ENCODE results near the gene GJD3. TPM values are rescaled to one million over a fixed set of nuclear protein-coding genes. Genes with fewer than 3 reads are reported as not detected.

Gene GJD3
- total and polyA plus RNA-seq, 2 experiments from 2014 or later = 1.4 TPM; not detected in 1

DNA sequence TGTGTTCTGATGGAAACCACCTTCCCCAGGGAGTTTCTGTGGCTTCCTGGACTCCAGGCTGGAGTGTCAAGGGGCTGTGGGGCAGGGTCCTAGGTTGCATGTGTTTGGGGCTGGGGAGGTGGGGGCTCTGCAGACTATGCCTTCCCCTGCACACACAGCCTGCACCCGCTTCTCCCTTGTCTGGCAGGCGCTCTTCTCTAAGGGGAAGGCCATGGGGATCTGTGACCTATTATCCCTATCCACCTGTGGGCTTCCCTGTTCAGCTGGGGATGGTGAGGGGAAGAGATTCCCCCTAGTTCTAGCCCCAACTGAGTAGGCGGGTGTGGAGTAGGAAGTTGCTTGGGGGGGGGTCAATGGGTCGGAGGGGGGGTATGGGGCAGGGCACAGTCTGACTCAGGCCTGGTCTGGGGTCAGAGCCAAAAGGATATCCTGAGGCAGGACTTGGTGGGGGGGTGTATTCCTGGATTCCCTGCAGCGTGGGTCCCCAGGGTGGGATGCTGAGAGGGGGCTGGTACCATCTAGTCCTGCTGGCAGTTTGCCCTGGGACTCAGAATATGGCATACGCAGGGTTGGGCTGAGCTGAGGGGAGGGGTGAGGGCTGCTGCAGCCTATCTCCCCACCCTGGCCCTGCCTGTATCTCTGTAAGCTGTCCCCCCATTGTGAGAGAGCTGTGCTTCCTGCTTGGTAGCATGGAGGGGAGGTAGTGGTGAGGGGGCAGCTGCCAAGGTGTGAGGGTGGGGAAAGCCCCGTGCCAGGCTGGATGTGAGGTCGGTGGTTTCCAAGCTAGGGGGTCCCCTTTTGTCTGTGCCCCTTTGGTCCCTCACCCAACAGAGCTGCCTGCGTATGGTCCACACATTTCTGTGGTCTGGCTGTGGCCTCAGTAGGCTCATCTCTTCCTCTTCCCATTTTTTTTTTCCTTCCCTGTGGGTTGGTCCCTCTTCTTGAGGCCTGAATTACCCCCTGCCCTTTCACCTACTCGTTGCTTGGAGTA lies 40.9 kb downstream of the GJD3 start:
- H3K4me2 ChIP-seq = no peak overlapping the region
- H3K27ac ChIP-seq (ENCODE audit: low read depth) = no peak overlapping the region
- peaks cover 27% of the 10 kb centered on the region for H4K20me1 ChIP-seq (replicated peaks; ENCODE audit: insufficient read depth)

More for the DNA sequence above, 40.9 kb downstream of the GJD3 start:
- Histone ChIP-seq H3K27me3 (ENCODE audit: insufficient read depth) (peaks cover 6% of the 10 kb centered on the region), H3K79me2 (replicated peaks; ENCODE audit: insufficient read depth) (peaks cover 35% of the 10 kb centered on the region), H3K36me3 (ENCODE audit: insufficient read depth) (no peaks in the 10 kb centered on the region), H3K4me3 (no peak overlapping the region), H3F3A (replicated peaks; ENCODE audit: low read depth) (no peaks in the 10 kb centered on the region), H3K4me1 (ENCODE audit: insufficient read depth) (peaks cover 6% of the 10 kb centered on the region; the same call in 1 of the 2 replicates), H3K9me2 (ENCODE audit: insufficient read depth) (no peaks in the 10 kb centered on the region), H2AFZ (no peak overlapping the region)
- H3K4me1 Mint-ChIP-seq = peaks cover 74% of the 10 kb centered on the region
- peaks cover 26% of the 10 kb centered on the region for H3K27me3 Mint-ChIP-seq (ENCODE audit: insufficient read depth, low read depth, poor library complexity)
- H3K4me3 Mint-ChIP-seq = no peak overlapping the region; the same call in 2 of the 3 replicates
- H3K36me3 Mint-ChIP-seq (ENCODE audit: low read depth) = no peaks in the 10 kb centered on the region
- H3K9me3 Mint-ChIP-seq = no peaks in the 10 kb centered on the region
- ATAC-seq (no peak), DNase-seq (ENCODE audit: low spot score) (no peak)
- TF ChIP-seq ZNF114 (CRISPR knock-in tag; IDR thresholded peaks at IDR 0.05) (no peak), NANOG (IDR thresholded peaks at IDR 0.05; ENCODE audit: borderline replicate concordance) (no peak), EZH2phosphoT487 (IDR thresholded peaks at IDR 0.05; ENCODE audit: unreplicated experiment) (no peak), EZH2 (IDR thresholded peaks at IDR 0.05; ENCODE audit: low read depth, unreplicated experiment) (no peak), ZNF331 (CRISPR knock-in tag; IDR thresholded peaks at IDR 0.05; ENCODE audit: low read depth) (no peak), STAT1 (IDR thresholded peaks at IDR 0.05; ENCODE audit: unreplicated experiment) (no peak), CREB1 (CRISPR knock-in tag; IDR thresholded peaks at IDR 0.05; ENCODE audit: low read depth) (no peak), POLR2AphosphoS5 (IDR thresholded peaks at IDR 0.05; ENCODE audit: low read depth) (no peak), JUNB (IDR thresholded peaks at IDR 0.05; ENCODE audit: unreplicated experiment) (no peak)
- TF ChIP-seq, protein P1, sequence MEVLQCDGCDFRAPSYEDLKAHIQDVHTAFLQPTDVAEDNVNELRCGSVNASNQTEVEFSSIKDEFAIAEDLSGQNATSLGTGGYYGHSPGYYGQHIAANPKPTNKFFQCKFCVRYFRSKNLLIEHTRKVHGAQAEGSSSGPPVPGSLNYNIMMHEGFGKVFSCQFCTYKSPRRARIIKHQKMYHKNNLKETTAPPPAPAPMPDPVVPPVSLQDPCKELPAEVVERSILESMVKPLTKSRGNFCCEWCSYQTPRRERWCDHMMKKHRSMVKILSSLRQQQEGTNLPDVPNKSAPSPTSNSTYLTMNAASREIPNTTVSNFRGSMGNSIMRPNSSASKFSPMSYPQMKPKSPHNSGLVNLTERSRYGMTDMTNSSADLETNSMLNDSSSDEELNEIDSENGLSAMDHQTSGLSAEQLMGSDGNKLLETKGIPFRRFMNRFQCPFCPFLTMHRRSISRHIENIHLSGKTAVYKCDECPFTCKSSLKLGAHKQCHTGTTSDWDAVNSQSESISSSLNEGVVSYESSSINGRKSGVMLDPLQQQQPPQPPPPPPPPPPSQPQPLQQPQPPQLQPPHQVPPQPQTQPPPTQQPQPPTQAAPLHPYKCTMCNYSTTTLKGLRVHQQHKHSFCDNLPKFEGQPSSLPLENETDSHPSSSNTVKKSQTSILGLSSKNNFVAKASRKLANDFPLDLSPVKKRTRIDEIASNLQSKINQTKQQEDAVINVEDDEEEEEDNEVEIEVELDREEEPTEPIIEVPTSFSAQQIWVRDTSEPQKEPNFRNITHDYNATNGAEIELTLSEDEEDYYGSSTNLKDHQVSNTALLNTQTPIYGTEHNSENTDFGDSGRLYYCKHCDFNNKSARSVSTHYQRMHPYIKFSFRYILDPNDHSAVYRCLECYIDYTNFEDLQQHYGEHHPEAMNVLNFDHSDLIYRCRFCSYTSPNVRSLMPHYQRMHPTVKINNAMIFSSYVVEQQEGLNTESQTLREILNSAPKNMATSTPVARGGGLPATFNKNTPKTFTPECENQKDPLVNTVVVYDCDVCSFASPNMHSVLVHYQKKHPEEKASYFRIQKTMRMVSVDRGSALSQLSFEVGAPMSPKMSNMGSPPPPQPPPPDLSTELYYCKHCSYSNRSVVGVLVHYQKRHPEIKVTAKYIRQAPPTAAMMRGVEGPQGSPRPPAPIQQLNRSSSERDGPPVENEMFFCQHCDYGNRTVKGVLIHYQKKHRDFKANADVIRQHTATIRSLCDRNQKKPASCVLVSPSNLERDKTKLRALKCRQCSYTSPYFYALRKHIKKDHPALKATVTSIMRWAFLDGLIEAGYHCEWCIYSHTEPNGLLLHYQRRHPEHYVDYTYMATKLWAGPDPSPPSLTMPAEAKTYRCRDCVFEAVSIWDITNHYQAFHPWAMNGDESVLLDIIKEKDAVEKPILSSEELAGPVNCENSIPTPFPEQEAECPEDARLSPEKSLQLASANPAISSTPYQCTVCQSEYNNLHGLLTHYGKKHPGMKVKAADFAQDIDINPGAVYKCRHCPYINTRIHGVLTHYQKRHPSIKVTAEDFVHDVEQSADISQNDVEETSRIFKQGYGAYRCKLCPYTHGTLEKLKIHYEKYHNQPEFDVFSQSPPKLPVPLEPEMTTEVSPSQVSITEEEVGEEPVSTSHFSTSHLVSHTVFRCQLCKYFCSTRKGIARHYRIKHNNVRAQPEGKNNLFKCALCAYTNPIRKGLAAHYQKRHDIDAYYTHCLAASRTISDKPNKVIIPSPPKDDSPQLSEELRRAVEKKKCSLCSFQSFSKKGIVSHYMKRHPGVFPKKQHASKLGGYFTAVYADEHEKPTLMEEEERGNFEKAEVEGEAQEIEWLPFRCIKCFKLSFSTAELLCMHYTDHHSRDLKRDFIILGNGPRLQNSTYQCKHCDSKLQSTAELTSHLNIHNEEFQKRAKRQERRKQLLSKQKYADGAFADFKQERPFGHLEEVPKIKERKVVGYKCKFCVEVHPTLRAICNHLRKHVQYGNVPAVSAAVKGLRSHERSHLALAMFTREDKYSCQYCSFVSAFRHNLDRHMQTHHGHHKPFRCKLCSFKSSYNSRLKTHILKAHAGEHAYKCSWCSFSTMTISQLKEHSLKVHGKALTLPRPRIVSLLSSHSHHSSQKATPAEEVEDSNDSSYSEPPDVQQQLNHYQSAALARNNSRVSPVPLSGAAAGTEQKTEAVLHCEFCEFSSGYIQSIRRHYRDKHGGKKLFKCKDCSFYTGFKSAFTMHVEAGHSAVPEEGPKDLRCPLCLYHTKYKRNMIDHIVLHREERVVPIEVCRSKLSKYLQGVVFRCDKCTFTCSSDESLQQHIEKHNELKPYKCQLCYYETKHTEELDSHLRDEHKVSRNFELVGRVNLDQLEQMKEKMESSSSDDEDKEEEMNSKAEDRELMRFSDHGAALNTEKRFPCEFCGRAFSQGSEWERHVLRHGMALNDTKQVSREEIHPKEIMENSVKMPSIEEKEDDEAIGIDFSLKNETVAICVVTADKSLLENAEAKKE (CRISPR knock-in tag; IDR thresholded peaks at IDR 0.05) = no peak
- TF ChIP-seq, protein P2, sequence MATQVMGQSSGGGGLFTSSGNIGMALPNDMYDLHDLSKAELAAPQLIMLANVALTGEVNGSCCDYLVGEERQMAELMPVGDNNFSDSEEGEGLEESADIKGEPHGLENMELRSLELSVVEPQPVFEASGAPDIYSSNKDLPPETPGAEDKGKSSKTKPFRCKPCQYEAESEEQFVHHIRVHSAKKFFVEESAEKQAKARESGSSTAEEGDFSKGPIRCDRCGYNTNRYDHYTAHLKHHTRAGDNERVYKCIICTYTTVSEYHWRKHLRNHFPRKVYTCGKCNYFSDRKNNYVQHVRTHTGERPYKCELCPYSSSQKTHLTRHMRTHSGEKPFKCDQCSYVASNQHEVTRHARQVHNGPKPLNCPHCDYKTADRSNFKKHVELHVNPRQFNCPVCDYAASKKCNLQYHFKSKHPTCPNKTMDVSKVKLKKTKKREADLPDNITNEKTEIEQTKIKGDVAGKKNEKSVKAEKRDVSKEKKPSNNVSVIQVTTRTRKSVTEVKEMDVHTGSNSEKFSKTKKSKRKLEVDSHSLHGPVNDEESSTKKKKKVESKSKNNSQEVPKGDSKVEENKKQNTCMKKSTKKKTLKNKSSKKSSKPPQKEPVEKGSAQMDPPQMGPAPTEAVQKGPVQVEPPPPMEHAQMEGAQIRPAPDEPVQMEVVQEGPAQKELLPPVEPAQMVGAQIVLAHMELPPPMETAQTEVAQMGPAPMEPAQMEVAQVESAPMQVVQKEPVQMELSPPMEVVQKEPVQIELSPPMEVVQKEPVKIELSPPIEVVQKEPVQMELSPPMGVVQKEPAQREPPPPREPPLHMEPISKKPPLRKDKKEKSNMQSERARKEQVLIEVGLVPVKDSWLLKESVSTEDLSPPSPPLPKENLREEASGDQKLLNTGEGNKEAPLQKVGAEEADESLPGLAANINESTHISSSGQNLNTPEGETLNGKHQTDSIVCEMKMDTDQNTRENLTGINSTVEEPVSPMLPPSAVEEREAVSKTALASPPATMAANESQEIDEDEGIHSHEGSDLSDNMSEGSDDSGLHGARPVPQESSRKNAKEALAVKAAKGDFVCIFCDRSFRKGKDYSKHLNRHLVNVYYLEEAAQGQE (IDR thresholded peaks at IDR 0.05; ENCODE audit: unreplicated experiment) = no peak
- TF ChIP-seq, protein P3, sequence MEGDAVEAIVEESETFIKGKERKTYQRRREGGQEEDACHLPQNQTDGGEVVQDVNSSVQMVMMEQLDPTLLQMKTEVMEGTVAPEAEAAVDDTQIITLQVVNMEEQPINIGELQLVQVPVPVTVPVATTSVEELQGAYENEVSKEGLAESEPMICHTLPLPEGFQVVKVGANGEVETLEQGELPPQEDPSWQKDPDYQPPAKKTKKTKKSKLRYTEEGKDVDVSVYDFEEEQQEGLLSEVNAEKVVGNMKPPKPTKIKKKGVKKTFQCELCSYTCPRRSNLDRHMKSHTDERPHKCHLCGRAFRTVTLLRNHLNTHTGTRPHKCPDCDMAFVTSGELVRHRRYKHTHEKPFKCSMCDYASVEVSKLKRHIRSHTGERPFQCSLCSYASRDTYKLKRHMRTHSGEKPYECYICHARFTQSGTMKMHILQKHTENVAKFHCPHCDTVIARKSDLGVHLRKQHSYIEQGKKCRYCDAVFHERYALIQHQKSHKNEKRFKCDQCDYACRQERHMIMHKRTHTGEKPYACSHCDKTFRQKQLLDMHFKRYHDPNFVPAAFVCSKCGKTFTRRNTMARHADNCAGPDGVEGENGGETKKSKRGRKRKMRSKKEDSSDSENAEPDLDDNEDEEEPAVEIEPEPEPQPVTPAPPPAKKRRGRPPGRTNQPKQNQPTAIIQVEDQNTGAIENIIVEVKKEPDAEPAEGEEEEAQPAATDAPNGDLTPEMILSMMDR (conservative IDR thresholded peaks at IDR 0.05; ENCODE audit: low read depth in 2 of 2) = no peak
- TF ChIP-seq, protein P4, sequence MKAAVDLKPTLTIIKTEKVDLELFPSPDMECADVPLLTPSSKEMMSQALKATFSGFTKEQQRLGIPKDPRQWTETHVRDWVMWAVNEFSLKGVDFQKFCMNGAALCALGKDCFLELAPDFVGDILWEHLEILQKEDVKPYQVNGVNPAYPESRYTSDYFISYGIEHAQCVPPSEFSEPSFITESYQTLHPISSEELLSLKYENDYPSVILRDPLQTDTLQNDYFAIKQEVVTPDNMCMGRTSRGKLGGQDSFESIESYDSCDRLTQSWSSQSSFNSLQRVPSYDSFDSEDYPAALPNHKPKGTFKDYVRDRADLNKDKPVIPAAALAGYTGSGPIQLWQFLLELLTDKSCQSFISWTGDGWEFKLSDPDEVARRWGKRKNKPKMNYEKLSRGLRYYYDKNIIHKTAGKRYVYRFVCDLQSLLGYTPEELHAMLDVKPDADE (IDR thresholded peaks at IDR 0.05) = no peak
- peak overlapping the region; percentile 18; the same call in 1 of the 2 replicates for H3K27ac Mint-ChIP-seq

Data from GM23338 (cell line).